SU-DHL-6 (cell line): Measurements from ENCODE around the gene DYNLT2.

Source experiments
- H2AFZ ChIP-seq: fragments of 200-600 bp; sonication (generic); 2 replicates; pipeline ENCODE4 v1.6.1; 2014; ENCODE audit warnings: low read depth, mild to moderate bottlenecking, moderate library complexity, mixed read lengths, antibody characterized with exemption, low read length; ENCODE audit not compliant: severe bottlenecking
- H3F3A ChIP-seq: fragments of 200-600 bp; shearing (Covaris generic); 2 replicates; pipeline ENCODE4 v1.6.0; 2016; ENCODE audit warnings: antibody characterized with exemption, mild to moderate bottlenecking; ENCODE audit not compliant: insufficient read depth
- H3K27ac ChIP-seq: fragments of 200-600 bp; sonication (generic); 2 replicates; pipeline ENCODE4 v1.5.1; 2016; ENCODE audit warnings: low read depth, mild to moderate bottlenecking, low read length, moderate library complexity, mixed read lengths
- H3K27me3 ChIP-seq: fragments of 200-600 bp; sonication (generic), shearing (Covaris generic); 2 replicates; pipeline ENCODE4 v1.6.0; 2014; ENCODE audit warnings: mild to moderate bottlenecking, low read length
- H3K36me3 ChIP-seq: fragments of 200-600 bp; sonication (generic); 2 replicates; pipeline ENCODE4 v1.6.1; 2014; ENCODE audit warnings: mild to moderate bottlenecking, low read length, mixed read lengths
- H3K4me2 ChIP-seq: fragments of 300-600, 200-600 bp; shearing (Covaris generic), sonication (generic); 2 replicates; pipeline ENCODE4 v1.6.0; 2014; ENCODE audit warnings: low read length, low read depth, mild to moderate bottlenecking; ENCODE audit not compliant: poor library complexity, severe bottlenecking
- H3K4me3 ChIP-seq: fragments of 200-600 bp; sonication (generic); 2 replicates; pipeline ENCODE4 v1.5.1; 2014; ENCODE audit warnings: antibody characterized with exemption, low read length, mild to moderate bottlenecking, mixed read lengths; ENCODE audit not compliant: insufficient read depth, poor library complexity, severe bottlenecking
- H3K79me2 ChIP-seq: fragments of 200-600 bp; sonication (generic); 2 replicates; pipeline ENCODE4 v1.6.1; 2014; ENCODE audit warnings: mild to moderate bottlenecking, low read length, moderate library complexity; ENCODE audit not compliant: insufficient read depth
- H3K9ac ChIP-seq: fragments of 200-600 bp; sonication (generic); 2 replicates; pipeline ENCODE4 v1.7.0; 2014; ENCODE audit warnings: mild to moderate bottlenecking, low read length
- H3K9me2 ChIP-seq: fragments of 200-600 bp; sonication (generic); replicated peaks from 2 replicates; pipeline ENCODE4 v1.6.1; 2014; ENCODE audit warnings: low read length; ENCODE audit not compliant: insufficient read depth
- H3K9me3 ChIP-seq: fragments of 200-600 bp; sonication (generic); 2 replicates; pipeline ENCODE4 v1.6.1; 2014; ENCODE audit warnings: low read length, mixed read lengths; ENCODE audit not compliant: insufficient read depth
- H4K20me1 ChIP-seq: fragments of 200-600 bp; sonication (generic); 2 replicates; pipeline ENCODE4 v1.6.1; 2014; ENCODE audit warnings: low read depth, mild to moderate bottlenecking, antibody characterized with exemption, low read length, moderate library complexity, mixed read lengths
- CTCF ChIP-seq: fragments of 200-600 bp; sonication (generic); IDR thresholded peaks from one replicate; pipeline ENCODE4 v1.5.1; 2017; ENCODE audit warnings: antibody characterized with exemption, mild to moderate bottlenecking, low read length, moderate library complexity; ENCODE audit not compliant: insufficient read depth, poor library complexity, severe bottlenecking
- EZH2phosphoT487 ChIP-seq: fragments of 200-600 bp; sonication (generic), shearing (Covaris generic); conservative IDR thresholded peaks from 2 replicates; pipeline ENCODE4 v1.6.1; 2018; ENCODE audit warnings: mild to moderate bottlenecking, antibody characterized with exemption, low read length, moderate library complexity, mixed read lengths

DYNLT2 gene

GRCh38 chr6:169799474-169799926 is 48.1 kb upstream of the DYNLT2 start:
- H3K4me2 ChIP-seq: no peak overlapping the region
- H3K27ac ChIP-seq: no peak overlapping the region
- TF ChIP-seq CTCF (no peak), EZH2phosphoT487 (no peak)
- H3F3A ChIP-seq: no peaks in the 10 kb centered on the region
- H3K36me3 ChIP-seq: no peaks in the 10 kb centered on the region
- no peak overlapping the region for H3K4me3 ChIP-seq
- H3K9ac ChIP-seq: no peak overlapping the region
- no peaks in the 10 kb centered on the region for H3K9me2 ChIP-seq
- H3K79me2 ChIP-seq: no peaks in the 10 kb centered on the region
- H3K27me3 ChIP-seq: no peaks in the 10 kb centered on the region
- no peaks in the 10 kb centered on the region for H3K9me3 ChIP-seq
- H2AFZ ChIP-seq: no peak overlapping the region
- H4K20me1 ChIP-seq: no peaks in the 10 kb centered on the region

DNA sequence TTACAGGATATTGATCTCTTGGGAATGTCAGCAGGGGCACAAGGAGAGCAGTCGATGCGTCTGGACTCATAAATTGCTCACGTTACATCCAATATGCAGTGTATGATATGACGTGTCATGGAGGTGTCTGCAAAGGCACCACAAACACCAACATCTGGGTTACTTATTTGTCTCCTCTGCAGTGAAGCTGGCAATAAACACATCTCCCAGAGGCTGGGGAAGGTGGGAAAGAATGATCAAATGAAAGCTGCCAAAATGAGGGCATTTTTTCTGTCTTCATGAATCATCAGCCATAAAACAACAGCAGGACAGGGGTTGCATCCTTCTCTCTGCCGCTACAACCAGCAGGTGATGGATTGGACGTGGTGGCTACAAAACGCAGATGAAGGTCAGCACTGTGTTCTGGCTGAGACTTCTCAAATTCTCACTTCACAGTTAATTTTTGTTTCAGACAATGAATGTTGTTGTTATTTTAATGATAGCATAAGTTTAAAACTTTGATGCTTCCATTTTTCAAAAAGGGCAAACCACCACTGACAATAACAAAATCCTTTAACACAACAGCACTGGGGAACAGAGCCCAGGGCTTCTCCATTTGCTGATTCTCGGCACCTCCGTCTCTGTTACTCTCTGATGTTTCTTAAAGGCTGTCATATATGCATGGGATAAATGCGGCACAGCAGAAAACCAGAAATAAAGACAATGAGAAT is 47.5 kb upstream of the DYNLT2 start:
- TF ChIP-seq EZH2phosphoT487 (no peak), CTCF (no peak)
- no peak overlapping the region for H3K9ac ChIP-seq
- H3K36me3 ChIP-seq: no peaks in the 10 kb centered on the region
- no peak overlapping the region for H3K27ac ChIP-seq
- H3K9me2 ChIP-seq: no peaks in the 10 kb centered on the region
- no peak overlapping the region for H3K4me3 ChIP-seq
- no peak overlapping the region for H3K4me2 ChIP-seq
- no peaks in the 10 kb centered on the region for H3F3A ChIP-seq
- H2AFZ ChIP-seq: no peak overlapping the region
- H4K20me1 ChIP-seq: no peaks in the 10 kb centered on the region
- no peaks in the 10 kb centered on the region for H3K9me3 ChIP-seq
- H3K27me3 ChIP-seq: no peaks in the 10 kb centered on the region
- H3K79me2 ChIP-seq: no peaks in the 10 kb centered on the region

DNA sequence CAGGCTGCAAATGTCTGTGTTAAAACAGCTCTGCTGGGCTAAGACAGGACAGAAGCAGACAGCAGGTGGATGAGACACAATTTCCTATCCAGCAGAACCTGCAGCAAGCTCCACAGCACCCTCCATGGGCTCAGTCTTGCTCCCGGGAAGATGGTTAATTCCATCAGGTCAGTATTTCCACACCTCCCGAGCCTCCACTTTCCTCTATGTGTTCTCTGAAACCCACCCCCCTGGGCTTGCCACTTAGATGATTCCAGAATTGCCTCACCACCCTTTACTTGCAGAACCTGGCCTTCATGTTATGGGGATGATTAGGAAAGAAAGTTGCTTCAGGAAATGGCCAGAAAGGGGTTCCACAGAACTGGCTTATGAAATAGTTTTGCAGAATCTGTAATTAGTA is 43.8 kb upstream of the DYNLT2 start:
- Histone ChIP-seq H3K9ac (no peak overlapping the region), H3K4me2 (no peak overlapping the region), H3F3A (no peaks in the 10 kb centered on the region), H2AFZ (no peak overlapping the region), H3K27ac (no peak overlapping the region), H3K4me3 (no peak overlapping the region), H3K79me2 (no peaks in the 10 kb centered on the region), H4K20me1 (no peaks in the 10 kb centered on the region), H3K36me3 (no peaks in the 10 kb centered on the region), H3K9me2 (no peaks in the 10 kb centered on the region), H3K27me3 (no peaks in the 10 kb centered on the region), H3K9me3 (no peaks in the 10 kb centered on the region)
- TF ChIP-seq CTCF (no peak), EZH2phosphoT487 (no peak)
